Muscle of arm (tissue), 12 donors: Measurements from ENCODE around the gene CTF1. TPM values are rescaled to one million over a fixed set of nuclear protein-coding genes. Genes with fewer than 3 reads are reported as not detected.

ENCODE experiments used
- DNase-seq: peaks from one replicate; pipeline ENCODE4 v3.0.0-alpha.2; 2013
- polyA plus RNA-seq, 12 donors: library from polyadenylated mRNA; unstranded; fragments of 120-200 nt; gene quantifications; one replicate each; pipeline ENCODE4 v1.2.1, GENCODE V29; 2013; ENCODE audit not compliant: insufficient read length in 12 of 12

The CTF1 gene
- polyA plus RNA-seq, 12 donors = 8.7 to 15.7 (median 10.5) TPM; not detected in 2

DNA sequence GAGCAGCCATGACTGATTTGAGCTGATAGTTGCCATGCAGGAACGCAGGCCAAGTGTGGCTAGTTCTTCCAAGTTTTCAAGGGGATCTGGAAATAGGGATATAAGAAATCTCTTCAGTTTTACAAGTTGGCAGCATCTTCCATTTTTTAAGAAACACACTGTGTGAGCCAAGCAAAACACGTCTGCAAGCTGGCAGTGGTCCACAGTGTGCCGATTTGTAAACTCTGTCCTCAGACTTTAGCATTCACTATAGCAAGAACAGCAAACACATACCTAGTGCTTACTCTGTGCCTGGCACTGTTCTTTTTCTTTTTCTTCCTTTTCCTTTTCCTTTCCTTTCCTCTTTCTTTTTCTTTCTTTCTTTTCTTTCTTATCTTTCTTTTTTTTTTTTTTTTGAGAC, 55.3 kb downstream of the CTF1 start:
- DNase-seq = peak; percentile 58

DNA sequence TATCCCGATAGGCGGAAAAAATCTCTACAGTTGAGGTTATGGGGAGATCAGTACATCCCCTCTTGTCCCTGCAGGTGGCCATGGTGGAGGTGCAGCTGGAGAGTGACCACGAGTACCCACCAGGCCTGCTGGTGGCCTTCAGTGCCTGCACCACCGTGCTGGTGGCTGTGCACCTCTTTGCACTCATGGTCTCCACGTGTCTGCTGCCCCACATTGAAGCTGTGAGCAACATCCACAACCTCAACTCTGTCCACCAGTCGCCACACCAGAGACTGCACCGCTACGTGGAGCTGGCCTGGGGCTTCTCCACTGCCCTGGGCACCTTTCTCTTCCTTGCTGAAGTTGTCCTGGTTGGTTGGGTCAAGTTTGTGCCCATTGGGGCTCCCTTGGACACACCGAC, 56.7 kb downstream of the CTF1 start:
- DNase-seq = no peak

Other genes starting within 250 kb of the CTF1 start
- 10 to 100 TPM in 11 of 12 donors, not detected in 1; 17.1 to 42.4 (median 20.9) TPM for gene PRR14, start 245.7 kb upstream of the CTF1 start, polyA plus RNA-seq
- gene FBRS, start 238.2 kb upstream of the CTF1 start, polyA plus RNA-seq = 10 to 100 TPM in 11 of 12 donors, not detected in 1; 24.5 to 99.6 (median 32.2) TPM
- gene SRCAP, start 197.4 kb upstream of the CTF1 start, polyA plus RNA-seq = 10 to 100 TPM in 11 of 12 donors, not detected in 1; 18.5 to 46.5 (median 24.1) TPM
- gene PHKG2, start 148.2 kb upstream of the CTF1 start, polyA plus RNA-seq = 10 to 100 TPM in 8 of 12 donors, 1 to 10 TPM in 2, not detected in 2; 9.1 to 21.2 (median 11.3) TPM
- 1 to 10 TPM in 9 of 12 donors, under 1 TPM in 1, not detected in 2; 0.94 to 3.9 (median 2.0) TPM for gene CFAP119, start 134.6 kb upstream of the CTF1 start, polyA plus RNA-seq
- 10 to 100 TPM in 11 of 12 donors, not detected in 1; 44.1 to 72.2 (median 52.7) TPM for gene RNF40, start 134.3 kb upstream of the CTF1 start, polyA plus RNA-seq
- 10 to 100 TPM in 11 of 12 donors, not detected in 1; 11.7 to 15.9 (median 14.0) TPM for gene ZNF629, start 109.4 kb upstream of the CTF1 start, polyA plus RNA-seq
- 10 to 100 TPM in 11 of 12 donors, not detected in 1; 24.7 to 34.9 (median 27.2) TPM for gene BCL7C, start 2.5 kb upstream of the CTF1 start, polyA plus RNA-seq
- gene FBXL19, start 27.0 kb downstream of the CTF1 start, polyA plus RNA-seq = 10 to 100 TPM in 5 of 12 donors, 1 to 10 TPM in 6, not detected in 1; 5.3 to 29.1 (median 9.5) TPM
- gene ORAI3, start 52.5 kb downstream of the CTF1 start, polyA plus RNA-seq = 10 to 100 TPM in 3 of 12 donors, 1 to 10 TPM in 8, not detected in 1; 7.4 to 11.3 (median 8.8) TPM
- gene SETD1A, start 61.1 kb downstream of the CTF1 start, polyA plus RNA-seq = 10 to 100 TPM in 9 of 12 donors, 1 to 10 TPM in 2, not detected in 1; 9.5 to 19.5 (median 11.0) TPM
- 10 to 100 TPM in 1 of 12 donors, 1 to 10 TPM in 10, not detected in 1; 6.9 to 16.3 (median 9.0) TPM for gene HSD3B7, start 88.6 kb downstream of the CTF1 start, polyA plus RNA-seq
- 1 to 10 TPM in 6 of 12 donors, under 1 TPM in 4, not detected in 2; 0.78 to 7.1 (median 1.5) TPM for gene STX1B, start 114.0 kb downstream of the CTF1 start, polyA plus RNA-seq
- 10 to 100 TPM in 11 of 12 donors, not detected in 1; 33.1 to 71.9 (median 39.3) TPM for gene STX4, start 136.9 kb downstream of the CTF1 start, polyA plus RNA-seq
- gene ZNF668, start 177.6 kb downstream of the CTF1 start, polyA plus RNA-seq = 1 to 10 TPM in 11 of 12 donors, not detected in 1; 5.3 to 9.5 (median 7.2) TPM
- 10 to 100 TPM in 2 of 12 donors, 1 to 10 TPM in 9, not detected in 1; 7.1 to 13.3 (median 9.5) TPM for gene ZNF646, start 177.8 kb downstream of the CTF1 start, polyA plus RNA-seq
- 10 to 100 TPM in 1 of 12 donors, 1 to 10 TPM in 10, not detected in 1; 1.8 to 16.4 (median 4.6) TPM for gene PRSS53, start 192.3 kb downstream of the CTF1 start, polyA plus RNA-seq
- 10 to 100 TPM in 11 of 12 donors, not detected in 1; 50.0 to 71.5 (median 58.6) TPM for gene VKORC1, start 198.2 kb downstream of the CTF1 start, polyA plus RNA-seq
- gene BCKDK, start 211.8 kb downstream of the CTF1 start, polyA plus RNA-seq = 10 to 100 TPM in 11 of 12 donors, not detected in 1; 19.1 to 30.0 (median 24.8) TPM
- 10 to 100 TPM in 11 of 12 donors, not detected in 1; 41.5 to 63.1 (median 46.7) TPM for gene KAT8, start 221.1 kb downstream of the CTF1 start, polyA plus RNA-seq
- gene PRSS8, start 239.1 kb downstream of the CTF1 start, polyA plus RNA-seq = 10 to 100 TPM in 2 of 12 donors, 1 to 10 TPM in 2, under 1 TPM in 6, not detected in 2; 0.16 to 39.2 (median 0.61) TPM